Measurements from ENCODE around the gene MTARC2. TPM values are rescaled to one million over a fixed set of nuclear protein-coding genes. Genes with fewer than 3 reads are reported as not detected.

MTARC2 gene
- polyA plus RNA-seq, 1 donor (not counting 4 experiments of a cell fraction or from before 2014, with no cell fraction given), result 0.75 TPM

GRCh38 chr1:220701974-220702373 is 46.1 kb upstream of the MTARC2 start:
- Histone ChIP-seq H3K9ac (ENCODE audit: control insufficient read depth, extremely low read depth, insufficient read depth, low read length) (no peak overlapping the region), H3K27ac (ENCODE audit: control insufficient read depth, insufficient read depth, low read length) (no peak overlapping the region), H3K36me3 (ENCODE audit: control insufficient read depth in 2 of 2, extremely low read depth in 1 of 2, insufficient read depth in 2 of 2, low read length in 2 of 2) (no peaks in the 10 kb centered on the region), H3K4me2 (ENCODE audit: control insufficient read depth, extremely low read depth, insufficient read depth, low read depth, low read length) (no peak overlapping the region), H3K9me1 (ENCODE audit: control insufficient read depth, extremely low read depth, insufficient read depth, low read length) (no peaks in the 10 kb centered on the region), H3K79me2 (ENCODE audit: control insufficient read depth, insufficient read depth, low read length) (no peaks in the 10 kb centered on the region), H3K27me3 (ENCODE audit: control insufficient read depth, extremely low read depth, insufficient read depth, low read length) (peaks cover 5% of the 10 kb centered on the region), H4K20me1 (ENCODE audit: control insufficient read depth, extremely low read depth, insufficient read depth, low read length) (no peaks in the 10 kb centered on the region), H3K4me1 (ENCODE audit: control insufficient read depth, extremely low read depth, insufficient read depth, low read length) (no peaks in the 10 kb centered on the region), H3K9me3 (ENCODE audit: control insufficient read depth, low read depth, low read length) (no peaks in the 10 kb centered on the region), H2AFZ (ENCODE audit: control insufficient read depth, low read length) (no peak overlapping the region), H3K4me3 (ENCODE audit: control insufficient read depth in 2 of 3, extremely low read depth in 1 of 3, insufficient read depth in 2 of 3, low read depth in 1 of 3, low read length in 3 of 3) (no peak overlapping the region)
- dilution Hi-C loops (cut with MboI; ENCODE audit: extremely low pct_ligation_motif_present, low sequenced_read_pairs), result no loop called here
- no peak for TF ChIP-seq EZH2 (IDR thresholded peaks at IDR 0.05; ENCODE audit: low read length)
- TF ChIP-seq CTCF (optimal IDR thresholded peaks at IDR 0.05 in 1 of 3, IDR thresholded peaks at IDR 0.05 in 1 of 3, conservative IDR thresholded peaks at IDR 0.05 in 1 of 3; ENCODE audit: extremely low read depth in 1 of 3, insufficient read depth in 2 of 3, low read length in 3 of 3), result no peak
- no peak for FAIRE-seq
- DNase-seq (ENCODE audit: low read depth, low spot score), result no peak

GRCh38 chr1:220702733-220703270 is 45.3 kb upstream of the MTARC2 start:
- Histone ChIP-seq H3K9me3 (ENCODE audit: control insufficient read depth, low read depth, low read length) (no peaks in the 10 kb centered on the region), H3K4me3 (ENCODE audit: control insufficient read depth in 2 of 3, extremely low read depth in 1 of 3, insufficient read depth in 2 of 3, low read depth in 1 of 3, low read length in 3 of 3) (no peak overlapping the region), H2AFZ (ENCODE audit: control insufficient read depth, low read length) (no peak overlapping the region), H3K9me1 (ENCODE audit: control insufficient read depth, extremely low read depth, insufficient read depth, low read length) (no peaks in the 10 kb centered on the region), H3K36me3 (ENCODE audit: control insufficient read depth in 2 of 2, extremely low read depth in 1 of 2, insufficient read depth in 2 of 2, low read length in 2 of 2) (no peaks in the 10 kb centered on the region), H3K79me2 (ENCODE audit: control insufficient read depth, insufficient read depth, low read length) (no peaks in the 10 kb centered on the region), H3K27me3 (ENCODE audit: control insufficient read depth, extremely low read depth, insufficient read depth, low read length) (peaks cover 5% of the 10 kb centered on the region), H3K4me2 (ENCODE audit: control insufficient read depth, extremely low read depth, insufficient read depth, low read depth, low read length) (no peak overlapping the region), H3K4me1 (ENCODE audit: control insufficient read depth, extremely low read depth, insufficient read depth, low read length) (no peaks in the 10 kb centered on the region), H3K9ac (ENCODE audit: control insufficient read depth, extremely low read depth, insufficient read depth, low read length) (no peak overlapping the region), H4K20me1 (ENCODE audit: control insufficient read depth, extremely low read depth, insufficient read depth, low read length) (no peaks in the 10 kb centered on the region), H3K27ac (ENCODE audit: control insufficient read depth, insufficient read depth, low read length) (no peak overlapping the region)
- TF ChIP-seq CTCF (optimal IDR thresholded peaks at IDR 0.05 in 1 of 3, IDR thresholded peaks at IDR 0.05 in 1 of 3, conservative IDR thresholded peaks at IDR 0.05 in 1 of 3; ENCODE audit: extremely low read depth in 1 of 3, insufficient read depth in 2 of 3, low read length in 3 of 3) (no peak), EZH2 (IDR thresholded peaks at IDR 0.05; ENCODE audit: low read length) (no peak)
- dilution Hi-C loops (cut with MboI; ENCODE audit: extremely low pct_ligation_motif_present, low sequenced_read_pairs), result no loop called here
- FAIRE-seq, result no peak
- no peak for DNase-seq (ENCODE audit: low read depth, low spot score)

Data from keratinocyte (primary cell).